ENCODE data around the gene BTN1A1.

Gene BTN1A1

DNA sequence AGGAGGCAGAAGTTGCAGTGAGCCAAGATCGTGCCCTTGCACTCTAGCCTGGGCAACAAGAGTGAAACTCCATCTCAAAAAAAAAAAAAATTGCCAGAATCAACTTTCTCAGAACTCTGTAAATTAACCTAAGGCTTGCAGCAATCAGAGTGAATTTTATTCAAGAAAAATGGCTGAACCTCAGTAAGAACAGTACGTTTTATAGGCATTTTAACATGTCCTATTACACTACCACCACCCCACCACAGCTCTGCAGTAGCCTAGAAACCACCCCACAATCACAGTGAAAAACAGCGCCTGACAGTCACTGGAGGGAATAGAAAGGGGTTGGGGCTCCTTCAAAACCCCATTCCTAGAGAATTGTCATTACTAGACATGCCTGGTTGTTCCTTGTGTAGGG lies 16.4 kb upstream of the BTN1A1 start:
- TF ChIP-seq GABPA (IDR thresholded peaks at IDR 0.05; ENCODE audit: low read depth) (no peak), POLR2AphosphoS5 (IDR thresholded peaks at IDR 0.05; ENCODE audit: low read depth) (no peak), SPI1 (IDR thresholded peaks at IDR 0.05; ENCODE audit: borderline replicate concordance, low read depth) (no peak)
- TF ChIP-seq, protein P1, sequence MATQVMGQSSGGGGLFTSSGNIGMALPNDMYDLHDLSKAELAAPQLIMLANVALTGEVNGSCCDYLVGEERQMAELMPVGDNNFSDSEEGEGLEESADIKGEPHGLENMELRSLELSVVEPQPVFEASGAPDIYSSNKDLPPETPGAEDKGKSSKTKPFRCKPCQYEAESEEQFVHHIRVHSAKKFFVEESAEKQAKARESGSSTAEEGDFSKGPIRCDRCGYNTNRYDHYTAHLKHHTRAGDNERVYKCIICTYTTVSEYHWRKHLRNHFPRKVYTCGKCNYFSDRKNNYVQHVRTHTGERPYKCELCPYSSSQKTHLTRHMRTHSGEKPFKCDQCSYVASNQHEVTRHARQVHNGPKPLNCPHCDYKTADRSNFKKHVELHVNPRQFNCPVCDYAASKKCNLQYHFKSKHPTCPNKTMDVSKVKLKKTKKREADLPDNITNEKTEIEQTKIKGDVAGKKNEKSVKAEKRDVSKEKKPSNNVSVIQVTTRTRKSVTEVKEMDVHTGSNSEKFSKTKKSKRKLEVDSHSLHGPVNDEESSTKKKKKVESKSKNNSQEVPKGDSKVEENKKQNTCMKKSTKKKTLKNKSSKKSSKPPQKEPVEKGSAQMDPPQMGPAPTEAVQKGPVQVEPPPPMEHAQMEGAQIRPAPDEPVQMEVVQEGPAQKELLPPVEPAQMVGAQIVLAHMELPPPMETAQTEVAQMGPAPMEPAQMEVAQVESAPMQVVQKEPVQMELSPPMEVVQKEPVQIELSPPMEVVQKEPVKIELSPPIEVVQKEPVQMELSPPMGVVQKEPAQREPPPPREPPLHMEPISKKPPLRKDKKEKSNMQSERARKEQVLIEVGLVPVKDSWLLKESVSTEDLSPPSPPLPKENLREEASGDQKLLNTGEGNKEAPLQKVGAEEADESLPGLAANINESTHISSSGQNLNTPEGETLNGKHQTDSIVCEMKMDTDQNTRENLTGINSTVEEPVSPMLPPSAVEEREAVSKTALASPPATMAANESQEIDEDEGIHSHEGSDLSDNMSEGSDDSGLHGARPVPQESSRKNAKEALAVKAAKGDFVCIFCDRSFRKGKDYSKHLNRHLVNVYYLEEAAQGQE (IDR thresholded peaks at IDR 0.05; ENCODE audit: insufficient replicate concordance, low read depth): no peak
- TF ChIP-seq, protein P2, sequence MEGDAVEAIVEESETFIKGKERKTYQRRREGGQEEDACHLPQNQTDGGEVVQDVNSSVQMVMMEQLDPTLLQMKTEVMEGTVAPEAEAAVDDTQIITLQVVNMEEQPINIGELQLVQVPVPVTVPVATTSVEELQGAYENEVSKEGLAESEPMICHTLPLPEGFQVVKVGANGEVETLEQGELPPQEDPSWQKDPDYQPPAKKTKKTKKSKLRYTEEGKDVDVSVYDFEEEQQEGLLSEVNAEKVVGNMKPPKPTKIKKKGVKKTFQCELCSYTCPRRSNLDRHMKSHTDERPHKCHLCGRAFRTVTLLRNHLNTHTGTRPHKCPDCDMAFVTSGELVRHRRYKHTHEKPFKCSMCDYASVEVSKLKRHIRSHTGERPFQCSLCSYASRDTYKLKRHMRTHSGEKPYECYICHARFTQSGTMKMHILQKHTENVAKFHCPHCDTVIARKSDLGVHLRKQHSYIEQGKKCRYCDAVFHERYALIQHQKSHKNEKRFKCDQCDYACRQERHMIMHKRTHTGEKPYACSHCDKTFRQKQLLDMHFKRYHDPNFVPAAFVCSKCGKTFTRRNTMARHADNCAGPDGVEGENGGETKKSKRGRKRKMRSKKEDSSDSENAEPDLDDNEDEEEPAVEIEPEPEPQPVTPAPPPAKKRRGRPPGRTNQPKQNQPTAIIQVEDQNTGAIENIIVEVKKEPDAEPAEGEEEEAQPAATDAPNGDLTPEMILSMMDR (IDR thresholded peaks at IDR 0.05; ENCODE audit: insufficient read depth, low read length): no peak
- no peak overlapping the region for H3K4me3 ChIP-seq (replicated peaks; ENCODE audit: insufficient read depth, low read length)
- DNase-seq (ENCODE audit: low read depth in 1 of 2, low spot score in 1 of 2): no peak
- no peak overlapping the region for H3K27ac ChIP-seq (replicated peaks)
- no peaks in the 10 kb centered on the region for H3K27me3 ChIP-seq (ENCODE audit: insufficient read depth, poor library complexity, severe bottlenecking)

DNA sequence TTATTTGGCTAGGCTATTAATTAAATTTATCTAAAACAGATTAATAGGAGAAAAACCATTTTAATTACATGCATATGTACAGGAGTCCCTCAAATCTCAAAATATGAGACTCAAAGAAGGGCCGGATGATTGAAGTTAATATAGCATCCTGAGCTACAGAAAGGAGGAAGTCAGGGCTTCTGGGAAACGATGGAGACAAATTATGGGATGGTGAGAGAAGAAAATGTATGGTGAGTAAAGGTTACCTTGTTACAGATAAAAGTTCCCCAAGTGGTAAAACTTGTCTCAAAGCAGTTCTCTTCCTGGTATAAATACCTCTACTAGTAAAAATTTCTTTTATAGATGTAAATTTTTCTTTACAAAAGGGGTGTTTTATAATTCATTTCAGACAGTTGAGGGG lies 15.9 kb upstream of the BTN1A1 start:
- Histone ChIP-seq H3K27ac (replicated peaks) (no peak overlapping the region), H3K27me3 (ENCODE audit: insufficient read depth, poor library complexity, severe bottlenecking) (no peaks in the 10 kb centered on the region), H3K4me3 (replicated peaks; ENCODE audit: insufficient read depth, low read length) (no peak overlapping the region)
- DNase-seq (ENCODE audit: low read depth in 1 of 2, low spot score in 1 of 2): no peak
- TF ChIP-seq, protein P1 (IDR thresholded peaks at IDR 0.05; ENCODE audit: insufficient replicate concordance, low read depth): no peak
- TF ChIP-seq, protein P2 (IDR thresholded peaks at IDR 0.05; ENCODE audit: insufficient read depth, low read length): no peak
- no peak for TF ChIP-seq GABPA (IDR thresholded peaks at IDR 0.05; ENCODE audit: low read depth)
- TF ChIP-seq POLR2AphosphoS5 (IDR thresholded peaks at IDR 0.05; ENCODE audit: low read depth): no peak
- TF ChIP-seq SPI1 (IDR thresholded peaks at IDR 0.05; ENCODE audit: borderline replicate concordance, low read depth): peak; percentile 14; the same call in 1 of the 2 replicates

DNA sequence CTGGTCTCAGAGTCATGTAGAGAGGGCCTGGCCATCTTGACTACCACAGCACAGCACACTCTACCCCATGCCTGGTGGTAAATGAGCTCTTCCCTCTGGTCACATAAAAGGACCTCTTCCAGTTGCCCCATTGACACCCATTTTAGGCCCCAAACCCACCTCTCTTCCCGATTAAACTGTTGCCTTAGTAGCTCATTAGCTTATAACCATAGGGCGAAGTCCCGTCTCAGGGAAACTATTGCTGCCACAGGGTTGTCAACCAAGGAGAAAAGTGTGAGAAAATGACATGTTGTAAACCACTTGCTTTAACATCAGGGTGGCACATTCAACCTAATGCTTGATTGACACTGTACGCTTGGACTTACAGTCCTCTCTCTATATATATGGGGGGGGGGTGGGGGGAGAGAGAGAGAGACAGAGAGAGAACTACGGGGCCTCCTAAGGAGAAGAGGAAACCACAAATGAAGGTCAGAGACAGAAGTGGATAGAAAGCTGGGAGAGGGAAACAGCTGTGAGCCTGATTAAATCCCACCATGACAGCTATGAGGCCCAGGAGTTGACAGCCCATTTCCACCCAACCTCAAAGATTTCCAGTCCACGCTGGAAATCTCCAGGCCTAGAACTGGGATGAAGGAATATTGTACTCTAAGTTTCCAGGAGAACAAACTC lies 14.9 kb upstream of the BTN1A1 start:
- TF ChIP-seq POLR2AphosphoS5 (IDR thresholded peaks at IDR 0.05; ENCODE audit: low read depth) (no peak), GABPA (IDR thresholded peaks at IDR 0.05; ENCODE audit: low read depth) (no peak), SPI1 (IDR thresholded peaks at IDR 0.05; ENCODE audit: borderline replicate concordance, low read depth) (no peak)
- TF ChIP-seq, protein P1 (IDR thresholded peaks at IDR 0.05; ENCODE audit: insufficient replicate concordance, low read depth): no peak
- TF ChIP-seq, protein P2 (IDR thresholded peaks at IDR 0.05; ENCODE audit: insufficient read depth, low read length): no peak
- no peak for DNase-seq (ENCODE audit: low read depth in 1 of 2, low spot score in 1 of 2)
- H3K27ac ChIP-seq (replicated peaks): no peak overlapping the region
- no peak overlapping the region for H3K4me3 ChIP-seq (replicated peaks; ENCODE audit: insufficient read depth, low read length)
- no peaks in the 10 kb centered on the region for H3K27me3 ChIP-seq (ENCODE audit: insufficient read depth, poor library complexity, severe bottlenecking)

Data from HL-60 (cell line).